Myocyte (in vitro differentiated cells): ENCODE measurements around the gene GRIN2B. TPM values are rescaled to one million over a fixed set of nuclear protein-coding genes. Genes with fewer than 3 reads are reported as not detected.

Source experiments
- DNase-seq: peaks from one replicate; pipeline ENCODE4 v3.0.0-alpha.2; 2012; ENCODE audit warnings: low read depth
- polyA plus RNA-seq: library from polyadenylated mRNA; unstranded; fragments of >200 nt; gene quantifications from one replicate; pipeline ENCODE4 v1.2.1, GENCODE V29; 2012; ENCODE audit warnings: missing spikeins
- total RNA-seq: library from RNA; depleted of rRNA; stranded (reverse); fragments of >200 nt; gene quantifications from 2 replicates; pipeline ENCODE4 v1.2.3, GENCODE V29; 2014

Gene GRIN2B
- total RNA-seq: under 0.01 TPM in 1 of 2 replicates, not detected in the other
- under 0.01 TPM for polyA plus RNA-seq

GRCh38 chr12:13981296-13981962 lies at the start of gene GRIN2B:
GRIN2B (minus strand) TSS chr12:13981602; CDS start chr12:13866208, 115,394 bp downstream.
- DNase-seq: no peak

- no peak for DNase-seq
These were observed 45.1 kb upstream of the GRIN2B start for GRCh38 chr12:14026537-14026936.

- no peak for DNase-seq
These were observed 43.2 kb upstream of the GRIN2B start for GRCh38 chr12:14024591-14024990.

GRCh38 chr12:14018080-14018479 lies 36.7 kb upstream of the GRIN2B start:
- DNase-seq: no peak

- no peak for DNase-seq
These were observed 29.6 kb upstream of the GRIN2B start for GRCh38 chr12:14010989-14011388.

- no peak for DNase-seq
These were observed 26.2 kb upstream of the GRIN2B start for GRCh38 chr12:14007639-14008038.

GRCh38 chr12:13992585-13992984 lies 11.2 kb upstream of the GRIN2B start:
- no peak for DNase-seq

- DNase-seq: no peak
These were observed 10.7 kb upstream of the GRIN2B start for GRCh38 chr12:13992106-13992505.

GRCh38 chr12:13986031-13986430 lies 4.6 kb upstream of the GRIN2B start:
- no peak for DNase-seq

- DNase-seq: no peak
These were observed 588 bp upstream of the GRIN2B start for GRCh38 chr12:13981990-13982389.

GRCh38 chr12:13980538-13981295 lies 685 bp downstream of the GRIN2B start:
- DNase-seq: no peak

GRCh38 chr12:13979772-13980378 lies 1.5 kb downstream of the GRIN2B start:
- DNase-seq: no peak

- DNase-seq: no peak
These were observed 2.5 kb downstream of the GRIN2B start for GRCh38 chr12:13978876-13979275.

GRCh38 chr12:13976880-13977279 lies 4.5 kb downstream of the GRIN2B start:
- no peak for DNase-seq

GRCh38 chr12:13976028-13976584 lies 5.3 kb downstream of the GRIN2B start:
- DNase-seq: no peak

GRCh38 chr12:13973996-13974395 lies 7.4 kb downstream of the GRIN2B start:
- peak; percentile 19 for DNase-seq

GRCh38 chr12:13970803-13971202 lies 10.6 kb downstream of the GRIN2B start:
- DNase-seq: no peak

GRCh38 chr12:13968281-13968680 lies 13.1 kb downstream of the GRIN2B start:
- no peak for DNase-seq

- DNase-seq: no peak
These were observed 16.7 kb downstream of the GRIN2B start for GRCh38 chr12:13964666-13965065.

GRCh38 chr12:13962699-13963098 lies 18.7 kb downstream of the GRIN2B start:
- DNase-seq: no peak

GRCh38 chr12:13961971-13962370 lies 19.4 kb downstream of the GRIN2B start:
- DNase-seq: no peak

GRCh38 chr12:13959131-13959723 lies 22.2 kb downstream of the GRIN2B start:
- no peak for DNase-seq
